ENCODE data around the gene CCDC121.

CCDC121 gene, protein sequence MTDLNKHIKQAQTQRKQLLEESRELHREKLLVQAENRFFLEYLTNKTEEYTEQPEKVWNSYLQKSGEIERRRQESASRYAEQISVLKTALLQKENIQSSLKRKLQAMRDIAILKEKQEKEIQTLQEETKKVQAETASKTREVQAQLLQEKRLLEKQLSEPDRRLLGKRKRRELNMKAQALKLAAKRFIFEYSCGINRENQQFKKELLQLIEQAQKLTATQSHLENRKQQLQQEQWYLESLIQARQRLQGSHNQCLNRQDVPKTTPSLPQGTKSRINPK

GRCh38 chr2:27628767-27629709 is at the start of gene CCDC121, which contains the start of gene GPN1:
CCDC121 (minus strand) TSS chr2:27629012; CDS start chr2:27627799, 1,213 bp downstream.
GPN1 (plus strand) TSS chr2:27629050; CDS start chr2:27629059, 9 bp downstream.
- no peak for TF ChIP-seq CTCF (IDR thresholded peaks at IDR 0.05; ENCODE audit: insufficient read depth, low read length, missing control alignments)
- H3K4me3 ChIP-seq (ENCODE audit: low read depth, low read length), result peak within 1 kb of the TSS; percentile 96
- peak; percentile 70 for DNase-seq (ENCODE audit: low read depth, low spot score)
- ChIA-PET CTCF (interaction anchor here (1.0 to 1.7 kb wide), 2 partner anchors 54 kb away, joined by 3 to 8 read pairs; no protein-coding TSS in a partner anchor), POLR2A (interaction anchor here (0.7 to 2.6 kb wide), 5 partner anchors 9 to 200 kb away, joined by 3 to 12 read pairs (median 3); partner anchors contain the start of genes NRBP1, SLC4A1AP and SUPT7L)

- no peak for TF ChIP-seq CTCF (IDR thresholded peaks at IDR 0.05; ENCODE audit: insufficient read depth, low read length, missing control alignments)
- DNase-seq (ENCODE audit: low read depth, low spot score), result no peak
- CTCF ChIA-PET, result interaction anchor here (0.5 to 4.3 kb wide), 2 partner anchors 9 to 26 kb away, joined by 3 to 40 read pairs; no protein-coding TSS in a partner anchor
- no peak overlapping the region for H3K4me3 ChIP-seq (ENCODE audit: low read depth, low read length)
- POLR2A ChIA-PET, result no interaction called here
These were observed 44.1 kb upstream of the CCDC121 start for GRCh38 chr2:27672723-27673486.

GRCh38 chr2:27671235-27671634 is 42.4 kb upstream of the CCDC121 start:
- ChIA-PET CTCF (interaction anchor here (4.3 kb wide), 1 partner anchor 11 kb away, joined by 40 read pairs; no protein-coding TSS in a partner anchor), POLR2A (no interaction called here)
- no peak overlapping the region for H3K4me3 ChIP-seq (ENCODE audit: low read depth, low read length)
- TF ChIP-seq CTCF (IDR thresholded peaks at IDR 0.05; ENCODE audit: insufficient read depth, low read length, missing control alignments), result no peak
- DNase-seq (ENCODE audit: low read depth, low spot score), result no peak

DNA sequence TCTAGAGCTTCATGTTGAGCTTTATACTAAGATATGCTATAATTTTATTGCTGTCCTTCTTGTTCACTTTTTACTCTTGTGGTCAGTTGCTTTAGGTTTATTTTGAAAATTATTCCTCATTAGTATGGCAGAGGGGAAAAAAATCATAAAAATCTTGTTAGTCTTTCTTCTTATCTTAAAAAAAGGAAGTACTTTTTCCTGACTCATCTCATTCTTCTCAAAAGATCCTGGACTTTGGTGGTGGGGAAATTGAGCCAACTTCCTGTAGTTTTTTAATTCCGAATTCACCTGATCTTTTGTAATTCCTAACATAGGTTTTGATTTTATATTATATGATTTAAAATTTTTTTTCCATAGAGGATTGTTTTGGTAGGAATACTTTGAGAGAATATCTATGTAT is 38.6 kb upstream of the CCDC121 start:
- no peak for TF ChIP-seq CTCF (IDR thresholded peaks at IDR 0.05; ENCODE audit: insufficient read depth, low read length, missing control alignments)
- no peak for DNase-seq (ENCODE audit: low read depth, low spot score)
- CTCF ChIA-PET, result interaction anchor here (7.1 kb wide), 1 partner anchor 16 kb away, joined by 74 read pairs; no protein-coding TSS in a partner anchor
- POLR2A ChIA-PET, result interaction anchor here (0.7 kb wide), 1 partner anchor 14 kb away, joined by 4 read pairs; no protein-coding TSS in a partner anchor
- H3K4me3 ChIP-seq (ENCODE audit: low read depth, low read length), result no peak overlapping the region

GRCh38 chr2:27664622-27665363 is 36.0 kb upstream of the CCDC121 start:
- peak overlapping the region; percentile 97 for H3K4me3 ChIP-seq (ENCODE audit: low read depth, low read length)
- TF ChIP-seq CTCF (IDR thresholded peaks at IDR 0.05; ENCODE audit: insufficient read depth, low read length, missing control alignments), result no peak
- DNase-seq (ENCODE audit: low read depth, low spot score), result no peak
- POLR2A ChIA-PET, result interaction anchor here (1.2 kb wide), 1 partner anchor 235 kb away, joined by 3 read pairs; no protein-coding TSS in a partner anchor
- CTCF ChIA-PET, result interaction anchor here (1.5 to 7.1 kb wide), 2 partner anchors 19 to 39 kb away, joined by 3 to 74 read pairs; no protein-coding TSS in a partner anchor

All from AG04449 (cell line).